BLaER1 (cell line): ENCODE results near the gene CLDN9.
"Not testable (repeated sequence)": the region's sequence is repeated elsewhere in the genome, so short reads cannot be mapped to it uniquely, and the experiment has no call there.

ENCODE experiments used
- H3K27ac ChIP-seq: shearing (Covaris generic); formaldehyde crosslinking; 2 replicates; pipeline ENCODE4 v1.8.1; 2022
- H3K27me3 ChIP-seq: shearing (Covaris generic); formaldehyde crosslinking; 2 replicates; pipeline ENCODE4 v1.8.1; 2022
- H3K36me3 ChIP-seq: shearing (Covaris generic); formaldehyde crosslinking; 2 replicates; pipeline ENCODE4 v1.8.1; 2022
- H3K4me1 ChIP-seq: shearing (Covaris generic); formaldehyde crosslinking; 2 replicates; pipeline ENCODE4 v1.8.1; 2022
- H3K4me2 ChIP-seq: shearing (Covaris generic); formaldehyde crosslinking; 2 replicates; pipeline ENCODE4 v1.8.1; 2022
- H3K4me3 ChIP-seq: shearing (Covaris generic); formaldehyde crosslinking; 2 replicates; pipeline ENCODE4 v1.8.1; 2022
- H3K9ac ChIP-seq: shearing (Covaris generic); formaldehyde crosslinking; 2 replicates; pipeline ENCODE4 v1.8.1; 2022
- H3K9me3 ChIP-seq: shearing (Covaris generic); formaldehyde crosslinking; 2 replicates; pipeline ENCODE4 v1.8.1; 2022
- H4K20me1 ChIP-seq: shearing (Covaris generic); formaldehyde crosslinking; 2 replicates; pipeline ENCODE4 v1.8.1; 2022
- Cebpa-rat ChIP-seq: shearing (Covaris generic); IDR thresholded peaks from 2 replicates; pipeline ENCODE4 v1.8.1; 2022

CLDN9 gene

DNA sequence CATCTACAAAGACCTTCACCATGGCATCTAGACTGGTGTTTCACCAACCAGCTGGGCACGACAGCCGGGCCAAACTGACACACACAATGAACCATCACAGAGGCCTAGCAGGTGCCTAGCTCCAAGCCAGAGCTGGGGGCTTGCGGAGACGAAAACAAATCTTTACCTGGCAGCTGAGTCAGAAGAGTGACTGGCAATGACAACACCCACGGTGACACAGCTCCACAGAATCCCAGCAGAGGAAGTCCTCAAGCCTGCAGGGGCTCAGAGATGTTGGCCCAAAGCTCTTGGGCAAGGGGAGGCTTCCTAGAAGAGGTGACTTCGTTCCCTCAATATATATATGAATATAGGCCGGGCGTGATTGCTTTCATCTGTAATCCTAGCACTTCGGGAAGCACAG, 38.8 kb downstream of the CLDN9 start:
- Histone ChIP-seq H3K9me3 (no peaks in the 10 kb centered on the region), H3K36me3 (peaks cover 6% of the 10 kb centered on the region; the same call in 1 of the 2 replicates), H4K20me1 (peaks cover 42% of the 10 kb centered on the region), H3K4me3 (no peak overlapping the region), H3K4me2 (peak overlapping the region; percentile 75), H3K9ac (no peak overlapping the region), H3K27me3 (peaks cover 39% of the 10 kb centered on the region), H3K27ac (no peak overlapping the region), H3K4me1 (peaks cover 65% of the 10 kb centered on the region)
- no peak for TF ChIP-seq Cebpa-rat

DNA sequence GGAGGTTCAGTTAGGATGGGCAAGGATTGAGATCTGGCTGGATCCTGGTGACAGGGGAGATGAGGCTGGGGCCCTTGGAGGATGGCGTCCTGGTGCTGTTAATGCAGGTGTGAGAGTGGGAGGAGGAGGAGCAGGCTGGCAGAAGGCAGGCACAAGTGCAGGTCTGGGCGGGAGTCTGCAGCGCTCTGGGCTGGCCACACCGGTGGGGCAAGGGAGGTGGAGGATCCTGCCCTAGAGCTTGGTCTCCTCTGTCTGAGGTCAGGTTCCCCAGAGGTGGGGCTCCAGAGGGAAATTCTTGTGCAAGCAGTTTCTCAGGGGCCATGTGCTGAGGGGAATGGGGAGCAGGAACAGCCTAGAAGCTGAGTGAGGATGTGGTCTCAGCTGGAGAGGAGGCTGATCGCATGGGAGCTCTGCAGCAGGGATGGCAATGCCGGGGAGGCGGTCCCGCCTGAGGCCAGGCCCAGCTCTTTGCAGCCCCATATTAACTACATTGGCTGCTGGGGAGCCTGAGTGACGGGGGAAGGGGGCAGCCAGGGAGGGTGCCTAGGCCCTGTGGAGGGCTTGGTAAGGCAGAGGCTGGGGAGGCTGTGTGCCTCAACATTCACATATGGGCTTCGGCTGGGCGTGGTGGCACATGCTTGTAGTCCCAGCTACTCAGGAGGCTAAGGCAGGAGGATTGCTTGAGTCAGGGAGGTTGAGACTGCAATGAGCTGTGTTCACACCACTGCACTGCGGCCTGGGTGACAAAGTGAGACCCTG, 40.0 kb downstream of the CLDN9 start:
- not testable (repeated sequence) for H3K9me3 ChIP-seq, H3K36me3 ChIP-seq, H3K4me3 ChIP-seq, H3K9ac ChIP-seq, H3K27ac ChIP-seq, H3K4me2 ChIP-seq
- Histone ChIP-seq H3K4me1 (peaks cover 72% of the 10 kb centered on the region), H3K27me3 (peaks cover 27% of the 10 kb centered on the region), H4K20me1 (peaks cover 42% of the 10 kb centered on the region)

DNA sequence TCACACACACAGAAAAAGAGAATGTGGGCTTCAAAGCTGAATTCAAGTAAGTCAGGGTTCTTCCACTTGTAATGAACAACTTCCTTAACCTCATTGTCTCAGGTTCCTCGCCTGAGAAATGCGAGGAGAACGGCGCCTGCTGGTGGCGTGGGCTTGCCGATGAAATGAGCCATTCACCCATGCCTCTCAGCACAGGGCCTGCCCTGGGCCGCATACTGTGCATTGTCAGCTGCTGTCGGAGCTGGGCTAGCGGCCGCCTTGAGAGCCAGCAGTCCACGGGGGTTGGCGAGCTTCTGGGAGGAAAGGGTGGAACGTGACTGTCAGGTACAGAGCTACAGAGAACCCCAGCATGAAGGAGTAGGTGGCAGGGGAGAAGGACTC, 40.6 kb downstream of the CLDN9 start:
- H3K4me3 ChIP-seq, H3K36me3 ChIP-seq, H3K9me3 ChIP-seq, H3K9ac ChIP-seq, H3K4me2 ChIP-seq, H3K27ac ChIP-seq: not testable (repeated sequence)
- H3K4me1 ChIP-seq, result peaks cover 78% of the 10 kb centered on the region
- peaks cover 42% of the 10 kb centered on the region for H4K20me1 ChIP-seq
- H3K27me3 ChIP-seq, result peaks cover 21% of the 10 kb centered on the region

DNA sequence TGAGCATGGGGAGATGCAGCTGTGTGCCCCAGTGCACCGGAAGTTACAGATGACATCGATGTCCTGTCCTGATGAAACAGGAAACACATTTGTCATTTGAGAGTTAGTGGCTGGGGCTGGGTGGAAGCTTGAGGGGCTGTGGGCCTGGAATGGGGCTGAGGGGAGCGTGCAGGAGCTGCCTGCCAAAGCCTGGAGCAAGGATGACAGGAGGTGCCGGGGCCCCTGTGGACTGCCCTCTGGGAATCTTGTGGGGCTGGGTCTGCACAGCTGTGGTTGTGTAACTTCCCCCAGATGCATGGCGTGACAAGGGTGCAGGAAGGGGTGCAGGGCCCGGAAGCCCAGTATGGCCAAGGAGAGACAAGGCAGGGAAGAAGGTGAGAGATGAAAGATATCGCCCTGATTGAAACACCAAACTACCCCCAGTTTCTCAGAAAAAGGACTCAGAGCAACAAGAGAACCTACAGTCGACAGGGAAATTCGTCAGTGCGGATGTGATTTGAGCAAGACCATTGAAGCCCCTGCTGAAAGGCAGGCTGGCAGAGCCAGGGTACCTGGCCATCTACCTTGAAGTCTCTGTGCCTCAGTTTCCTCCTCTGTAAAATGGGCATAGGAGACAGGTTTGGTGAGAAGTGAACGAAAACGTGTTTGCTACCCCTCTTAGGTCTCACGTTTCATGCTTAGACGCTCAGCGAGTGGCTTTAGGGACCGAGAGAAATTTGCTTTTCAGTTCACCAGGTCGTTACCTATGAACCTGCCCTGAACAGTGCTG, 42.4 kb downstream of the CLDN9 start:
- H3K27ac ChIP-seq, result peak overlapping the region; percentile 77
- peak overlapping the region; percentile 99 for H3K4me2 ChIP-seq
- peaks cover 82% of the 10 kb centered on the region for H3K4me1 ChIP-seq
- H4K20me1 ChIP-seq, result peaks cover 29% of the 10 kb centered on the region
- peak; percentile 74; the same call in 1 of the 2 replicates for TF ChIP-seq Cebpa-rat
- H3K27me3 ChIP-seq, result peaks cover 3% of the 10 kb centered on the region
- peak overlapping the region; percentile 9; the same call in 1 of the 2 replicates for H3K4me3 ChIP-seq
- H3K36me3 ChIP-seq, result peaks cover 9% of the 10 kb centered on the region
- H3K9ac ChIP-seq, result peak overlapping the region; percentile 50; the same call in 1 of the 2 replicates
- no peaks in the 10 kb centered on the region for H3K9me3 ChIP-seq

DNA sequence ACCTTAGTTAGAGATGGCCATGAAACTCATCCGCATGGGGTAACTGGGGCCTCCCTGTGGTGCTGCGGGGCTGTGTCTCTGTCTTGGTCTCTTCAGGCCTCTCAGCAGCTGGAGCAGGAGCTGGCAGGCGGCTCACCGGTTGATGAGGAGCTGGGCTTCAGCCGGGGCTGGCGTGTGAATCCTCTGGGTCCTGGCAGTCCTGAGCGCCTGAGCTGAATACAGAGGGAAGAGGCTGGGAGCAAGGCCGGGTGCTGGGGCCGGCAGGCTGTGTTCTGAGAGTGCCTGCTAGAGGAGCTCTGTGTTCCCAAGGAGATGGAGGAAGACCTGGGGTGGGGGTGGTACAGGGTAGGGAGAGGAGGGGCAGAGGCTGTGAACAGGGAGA, 43.0 kb downstream of the CLDN9 start:
- not testable (repeated sequence) for H3K36me3 ChIP-seq, H3K27me3 ChIP-seq, H3K4me3 ChIP-seq, H3K9me3 ChIP-seq
- Histone ChIP-seq H3K27ac (peak overlapping the region; percentile 77), H4K20me1 (peaks cover 29% of the 10 kb centered on the region; the same call in 1 of the 2 replicates), H3K4me1 (peaks cover 79% of the 10 kb centered on the region), H3K4me2 (peak overlapping the region; percentile 99), H3K9ac (peak overlapping the region; percentile 50; the same call in 1 of the 2 replicates)

DNA sequence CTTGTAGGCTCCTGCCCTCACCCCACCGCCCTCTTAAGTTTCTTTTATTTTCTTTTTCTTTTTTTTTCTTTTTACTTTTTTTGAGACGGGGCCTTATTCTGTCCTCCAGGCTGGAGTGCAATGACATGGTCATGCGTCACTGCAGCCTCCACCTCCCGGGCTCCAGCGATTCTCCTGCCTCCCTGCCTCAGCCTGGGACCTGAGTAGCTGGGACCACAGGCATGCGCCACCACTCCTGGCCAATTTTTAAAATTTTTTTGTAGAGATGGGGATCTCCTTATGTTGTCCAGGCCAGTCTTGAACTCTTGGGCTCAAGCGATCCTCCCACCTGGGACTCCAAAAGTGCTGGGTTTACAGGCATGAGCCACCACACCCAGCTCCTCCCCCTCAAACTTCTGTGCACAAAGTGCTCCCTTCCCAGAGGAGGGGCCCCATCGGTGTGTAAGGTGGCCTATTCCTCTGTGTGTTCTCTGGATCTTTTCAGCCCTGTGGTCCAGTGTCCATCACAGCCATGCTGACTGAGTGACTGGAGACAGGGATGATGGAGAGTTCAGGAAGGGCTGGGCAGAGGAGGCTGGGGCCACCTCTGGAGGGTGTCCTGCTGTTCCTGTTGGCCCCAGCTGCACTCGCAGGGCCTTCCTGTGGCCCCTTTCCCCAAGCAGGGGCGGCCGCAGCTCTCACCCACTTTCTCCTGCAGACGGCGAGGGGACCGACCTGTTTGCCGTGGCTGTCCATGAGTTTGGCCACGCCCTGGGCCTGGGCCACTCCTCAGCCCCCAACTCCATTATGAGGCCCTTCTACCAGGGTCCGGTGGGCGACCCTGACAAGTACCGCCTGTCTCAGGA, 43.8 kb downstream of the CLDN9 start:
- H3K9ac ChIP-seq, result peak overlapping the region; percentile 25; the same call in 1 of the 2 replicates
- peaks cover 71% of the 10 kb centered on the region for H3K4me1 ChIP-seq
- peaks cover 29% of the 10 kb centered on the region; the same call in 1 of the 2 replicates for H4K20me1 ChIP-seq
- TF ChIP-seq Cebpa-rat, result no peak
- H3K27me3 ChIP-seq, result no peaks in the 10 kb centered on the region
- 0 out of 2 replicates have a peak overlapping the region, but pooled peaks have one; percentile 41 for H3K27ac ChIP-seq
- H3K4me2 ChIP-seq, result peak overlapping the region; percentile 99
- peaks cover 9% of the 10 kb centered on the region for H3K36me3 ChIP-seq
- no peak overlapping the region for H3K4me3 ChIP-seq
- H3K9me3 ChIP-seq, result no peaks in the 10 kb centered on the region

DNA sequence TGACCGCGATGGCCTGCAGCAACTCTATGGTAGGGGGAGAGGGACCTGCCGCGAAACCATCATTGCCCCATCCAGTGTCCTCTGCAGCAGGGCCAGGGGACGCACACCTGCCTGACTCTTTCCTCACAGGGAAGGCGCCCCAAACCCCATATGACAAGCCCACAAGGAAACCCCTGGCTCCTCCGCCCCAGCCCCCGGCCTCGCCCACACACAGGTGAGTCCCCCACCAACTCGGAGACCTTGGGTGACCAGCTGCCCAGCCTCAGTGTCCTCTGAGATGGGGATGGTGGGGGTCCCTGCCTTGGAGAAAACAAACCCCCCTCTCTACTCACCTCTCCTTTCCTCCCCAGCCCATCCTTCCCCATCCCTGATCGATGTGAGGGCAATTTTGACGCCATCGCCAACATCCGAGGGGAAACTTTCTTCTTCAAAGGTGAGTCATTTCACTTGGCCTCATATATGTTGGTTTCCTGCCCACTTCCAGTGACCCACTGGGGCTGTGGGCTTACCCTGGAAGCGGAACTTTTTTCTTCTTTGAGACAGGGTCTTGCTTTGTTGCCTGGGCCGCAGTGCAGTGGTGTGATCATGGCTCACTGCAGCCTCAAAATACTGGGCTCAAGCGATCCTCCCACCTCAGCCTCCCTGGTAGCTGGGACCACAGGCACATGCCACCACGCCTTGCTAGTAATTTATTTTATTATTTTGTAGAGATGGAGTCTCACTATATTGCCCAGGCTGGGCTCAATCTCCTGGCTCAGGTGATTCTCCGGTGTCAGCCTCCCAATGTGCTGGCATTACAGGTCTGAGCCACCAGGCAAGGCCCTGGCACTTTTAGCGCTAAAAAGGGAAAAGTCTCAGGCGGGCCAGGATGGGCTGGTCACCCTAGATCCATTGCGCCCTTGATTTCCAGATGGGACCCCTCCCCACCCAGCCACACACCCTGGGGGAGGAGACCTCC, 44.7 kb downstream of the CLDN9 start:
- H3K36me3 ChIP-seq, result peaks cover 9% of the 10 kb centered on the region
- H4K20me1 ChIP-seq, result peaks cover 29% of the 10 kb centered on the region; the same call in 1 of the 2 replicates
- 0 out of 2 replicates have a peak overlapping the region, but pooled peaks have one; percentile 51 for H3K27ac ChIP-seq
- TF ChIP-seq Cebpa-rat, result no peak
- peak overlapping the region; percentile 94 for H3K9ac ChIP-seq
- no peaks in the 10 kb centered on the region for H3K9me3 ChIP-seq
- no peaks in the 10 kb centered on the region for H3K27me3 ChIP-seq
- H3K4me3 ChIP-seq, result peak overlapping the region; percentile 87
- peak overlapping the region; percentile 99 for H3K4me2 ChIP-seq
- H3K4me1 ChIP-seq, result peaks cover 64% of the 10 kb centered on the region

DNA sequence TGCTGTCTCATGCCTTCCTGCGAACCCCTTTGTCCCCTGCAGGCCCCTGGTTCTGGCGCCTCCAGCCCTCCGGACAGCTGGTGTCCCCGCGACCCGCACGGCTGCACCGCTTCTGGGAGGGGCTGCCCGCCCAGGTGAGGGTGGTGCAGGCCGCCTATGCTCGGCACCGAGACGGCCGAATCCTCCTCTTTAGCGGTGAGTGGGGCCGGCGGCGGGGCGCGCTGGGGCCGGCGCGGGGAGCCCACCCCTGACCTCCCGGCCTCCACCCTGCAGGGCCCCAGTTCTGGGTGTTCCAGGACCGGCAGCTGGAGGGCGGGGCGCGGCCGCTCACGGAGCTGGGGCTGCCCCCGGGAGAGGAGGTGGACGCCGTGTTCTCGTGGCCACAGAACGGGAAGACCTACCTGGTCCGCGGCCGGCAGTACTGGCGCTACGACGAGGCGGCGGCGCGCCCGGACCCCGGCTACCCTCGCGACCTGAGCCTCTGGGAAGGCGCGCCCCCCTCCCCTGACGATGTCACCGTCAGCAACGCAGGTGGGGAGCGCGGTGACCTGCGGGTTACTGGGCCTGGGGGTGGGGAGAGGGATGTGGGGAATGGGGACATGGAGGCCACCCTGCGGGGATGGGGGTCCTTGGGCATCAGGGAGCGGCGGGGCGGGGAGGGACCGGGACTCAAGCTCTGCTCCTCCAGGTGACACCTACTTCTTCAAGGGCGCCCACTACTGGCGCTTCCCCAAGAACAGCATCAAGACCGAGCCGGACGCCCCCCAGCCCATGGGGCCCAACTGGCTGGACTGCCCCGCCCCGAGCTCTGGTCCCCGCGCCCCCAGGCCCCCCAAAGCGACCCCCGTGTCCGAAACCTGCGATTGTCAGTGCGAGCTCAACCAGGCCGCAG, 45.7 kb downstream of the CLDN9 start:
- H3K9me3 ChIP-seq, result no peaks in the 10 kb centered on the region
- H3K9ac ChIP-seq, result peak overlapping the region; percentile 94
- peaks cover 29% of the 10 kb centered on the region; the same call in 1 of the 2 replicates for H4K20me1 ChIP-seq
- H3K36me3 ChIP-seq, result peaks cover 9% of the 10 kb centered on the region
- H3K4me2 ChIP-seq, result peak overlapping the region; percentile 99
- peak overlapping the region; percentile 87 for H3K4me3 ChIP-seq
- peaks cover 62% of the 10 kb centered on the region for H3K4me1 ChIP-seq
- H3K27me3 ChIP-seq, result no peaks in the 10 kb centered on the region
- no peak for TF ChIP-seq Cebpa-rat
- peak overlapping the region; percentile 94 for H3K27ac ChIP-seq
